ENCODE data around the gene SCNN1B.
"Not testable (repeated sequence)": the region's sequence is repeated elsewhere in the genome, so short reads cannot be mapped to it uniquely, and the experiment has no call there.

The SCNN1B gene

DNA sequence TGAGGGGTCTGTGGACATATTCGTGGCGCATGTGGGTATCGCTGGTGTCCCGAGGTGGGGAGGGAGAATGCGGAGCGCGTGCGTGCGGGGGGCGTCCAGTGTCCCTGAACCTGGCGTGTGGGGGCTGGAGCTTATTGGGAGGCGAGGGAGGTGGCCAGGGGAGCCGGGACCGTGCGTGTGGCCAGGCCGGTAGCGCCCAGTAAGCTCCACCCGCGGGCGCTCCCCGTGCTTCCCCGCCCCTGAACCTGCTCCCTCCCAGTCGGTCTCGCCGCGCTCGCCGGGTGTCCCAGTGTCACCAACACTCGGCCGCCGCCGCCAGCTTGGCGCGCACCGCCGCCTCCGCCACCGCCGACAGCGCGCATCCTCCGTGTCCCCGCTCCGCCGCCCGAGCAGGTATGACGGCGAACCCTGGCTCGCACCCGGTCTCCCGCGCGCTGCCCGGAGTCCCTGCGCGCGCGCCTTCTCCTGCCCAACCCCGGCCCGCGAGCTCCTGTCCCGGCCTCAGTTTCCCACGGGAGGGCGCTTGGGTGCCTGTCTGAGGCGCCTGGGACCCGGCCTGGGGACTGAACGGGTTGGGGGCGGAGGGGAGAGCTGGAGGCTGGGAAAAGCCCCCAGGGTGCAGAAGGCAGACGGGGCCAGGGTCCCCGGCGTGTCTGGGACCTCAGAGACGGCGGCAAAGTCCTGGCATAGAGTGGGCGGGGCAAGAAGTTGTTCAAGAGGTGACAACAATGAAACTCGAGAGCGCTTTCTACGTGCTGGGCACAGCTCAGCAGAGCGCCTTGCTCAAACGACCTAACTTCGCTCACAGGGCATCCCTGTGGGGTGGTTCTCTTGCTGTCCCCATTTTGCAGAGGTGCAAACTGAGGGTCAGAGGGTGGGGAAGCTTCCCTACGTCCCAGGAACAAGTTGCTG lies at the start of gene SCNN1B:
SCNN1B (plus strand) TSS at position 258 of the 912 bp plus-strand sequence. CDS start 46,298 bp downstream, outside the sequence.
- DNase-seq = peak in 1 of 2 experiments; percentile 20

DNA sequence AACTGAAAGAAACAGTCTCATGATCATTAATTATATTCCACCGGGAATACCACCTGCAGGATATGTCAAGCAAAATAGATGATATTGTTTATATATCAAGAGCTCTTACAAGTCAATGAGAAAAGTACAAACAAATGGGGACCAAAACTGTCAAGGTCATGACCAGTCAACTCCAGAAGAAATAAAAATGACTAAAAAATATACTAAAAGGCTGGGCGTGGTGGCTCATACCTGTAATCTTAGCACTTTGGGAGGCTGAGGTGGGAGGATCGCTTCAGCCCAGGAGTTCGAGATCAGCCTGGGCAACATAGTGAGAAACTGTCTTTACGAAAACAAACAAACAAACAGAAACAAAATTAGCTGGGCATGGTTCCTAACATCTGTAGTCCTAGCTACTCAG lies 49.8 kb upstream of the SCNN1B start:
- no peak for DNase-seq

DNA sequence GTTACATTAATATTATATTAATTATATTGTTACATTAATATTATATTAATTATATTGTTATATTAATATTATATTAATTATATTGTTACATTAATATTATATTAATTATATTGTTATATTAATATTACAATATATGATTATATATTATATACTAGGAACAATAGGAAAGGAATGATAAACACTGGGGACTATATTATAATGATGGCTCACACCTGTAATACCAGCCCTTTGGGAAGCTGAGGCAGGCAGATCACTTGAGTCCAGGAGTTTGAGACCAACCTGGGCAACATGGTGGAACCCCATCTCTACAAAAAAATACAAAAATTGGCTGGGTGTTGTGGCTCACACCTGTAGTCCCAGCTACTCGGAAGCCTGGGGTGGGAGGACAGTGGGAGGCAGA lies 48.5 kb upstream of the SCNN1B start:
- DNase-seq = not testable (repeated sequence)

DNA sequence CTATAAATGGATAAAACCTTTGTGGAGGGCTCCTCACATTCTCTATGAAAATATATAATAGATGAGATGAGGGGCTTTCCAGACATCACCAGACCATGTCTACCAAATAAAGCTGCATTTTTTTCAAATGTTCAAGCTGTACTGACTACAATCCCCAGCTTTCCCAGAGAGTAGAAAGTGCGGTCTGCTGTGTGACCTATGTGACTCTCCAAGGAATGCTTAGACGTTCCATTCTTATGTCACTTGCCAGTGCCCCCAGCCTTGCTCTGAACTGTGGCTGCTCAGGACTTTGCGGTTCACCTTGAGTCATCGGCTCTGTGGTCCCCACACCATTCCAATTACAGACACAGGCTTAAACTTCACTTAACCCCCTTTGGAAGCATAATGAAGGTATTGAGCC lies 47.8 kb upstream of the SCNN1B start:
- DNase-seq = no peak

GRCh38 chr16:23255000-23255399 lies 47.1 kb upstream of the SCNN1B start:
- no peak for DNase-seq

- no peak for DNase-seq
Measured at GRCh38 chr16:23256440-23256839, 45.7 kb upstream of the SCNN1B start.

DNA sequence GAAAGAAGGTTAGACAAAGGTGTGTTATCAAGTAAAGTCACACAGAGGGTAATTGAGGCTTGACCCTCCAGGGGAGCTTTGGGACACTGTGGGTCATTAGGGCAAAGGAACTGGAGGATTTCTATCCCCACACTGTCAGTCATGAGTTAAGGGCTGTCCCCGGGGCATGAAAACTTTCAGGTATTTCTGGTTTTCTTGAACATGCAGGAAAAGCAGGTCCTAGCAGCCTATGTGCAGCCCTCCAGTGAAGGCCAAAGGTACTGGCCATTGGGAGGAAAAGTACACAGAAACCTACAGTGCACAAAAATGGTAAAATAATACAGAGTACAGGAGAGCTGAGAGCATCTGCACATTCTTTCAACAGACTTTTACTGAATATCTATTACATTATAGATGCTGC lies 44.4 kb upstream of the SCNN1B start:
- no peak for DNase-seq

GRCh38 chr16:23258919-23259237 lies 43.2 kb upstream of the SCNN1B start:
- no peak for DNase-seq

DNA sequence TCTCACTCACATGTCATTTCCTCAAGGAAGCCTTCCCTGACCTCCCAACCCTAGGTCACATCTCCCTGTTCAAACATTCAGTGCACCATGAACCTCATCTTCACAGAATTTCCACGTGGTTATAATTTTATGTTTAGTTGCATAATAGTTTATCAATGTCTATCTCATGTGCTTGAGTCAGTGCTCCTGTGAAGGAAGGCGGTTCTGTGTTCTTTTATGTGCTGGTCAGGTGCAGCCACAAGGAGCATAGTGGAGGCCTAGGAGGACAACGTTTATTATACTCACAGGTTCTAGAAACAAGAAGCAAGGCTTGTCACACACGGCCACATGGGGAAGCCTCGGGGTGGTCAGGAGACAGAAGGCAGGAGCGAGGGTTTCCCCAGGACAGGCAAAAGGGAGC lies 34.5 kb upstream of the SCNN1B start:
- no peak for DNase-seq

GRCh38 chr16:23268561-23268960 lies 33.5 kb upstream of the SCNN1B start:
- DNase-seq = no peak

DNA sequence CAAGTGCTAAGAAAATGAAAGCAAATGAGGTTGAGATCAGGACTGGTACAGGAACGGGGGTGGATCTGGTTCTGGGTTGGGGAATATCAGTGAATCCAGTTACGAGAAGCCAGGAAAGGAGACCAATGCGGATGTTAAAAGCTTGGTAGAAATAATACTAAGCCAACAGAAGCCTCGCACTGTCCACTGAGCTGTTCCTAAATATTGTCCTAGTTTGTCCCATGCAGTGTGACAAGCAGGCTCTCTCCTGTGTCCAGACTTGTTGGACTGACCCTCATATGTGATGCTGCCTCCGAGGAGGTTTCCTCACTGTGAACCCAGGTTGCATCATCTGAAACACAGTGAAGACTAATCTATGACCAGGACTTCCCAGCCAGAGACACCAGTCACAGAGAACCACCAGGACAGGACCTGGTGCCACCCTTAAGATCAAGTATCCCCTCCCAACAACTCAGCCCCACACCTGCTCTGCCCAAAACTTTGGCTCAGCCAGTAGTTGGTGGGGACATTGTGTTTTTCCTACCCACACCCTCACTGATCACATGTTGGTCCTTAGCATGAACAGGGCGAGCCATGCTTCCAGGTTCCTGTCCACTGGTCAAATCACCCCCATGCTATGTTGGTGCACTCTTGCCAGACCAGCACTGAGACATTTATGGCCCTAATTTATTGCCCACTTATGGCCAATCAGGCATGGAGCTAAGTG lies 32.7 kb upstream of the SCNN1B start:
- no peak for DNase-seq

DNA sequence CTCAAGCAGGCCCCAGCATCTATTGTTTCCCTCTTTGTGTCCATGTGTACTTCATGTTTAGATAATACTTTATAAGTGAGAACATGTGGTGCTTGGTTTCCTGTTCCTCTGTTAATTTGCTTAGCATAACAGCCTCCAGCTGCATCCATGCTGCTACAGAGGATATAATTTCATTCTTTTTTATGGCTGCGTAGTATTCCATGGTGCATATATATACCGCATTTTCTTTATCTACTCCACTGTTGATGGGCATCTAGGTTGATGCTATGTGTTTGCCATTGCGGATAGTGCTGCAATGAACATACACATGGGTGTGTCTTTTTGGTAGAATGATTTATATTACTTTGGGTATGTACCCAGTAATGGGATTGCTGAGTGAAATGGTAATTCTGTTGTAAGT lies 31.4 kb upstream of the SCNN1B start:
- DNase-seq = no peak

GRCh38 chr16:23274968-23275367 lies 27.1 kb upstream of the SCNN1B start:
- no peak for DNase-seq

DNA sequence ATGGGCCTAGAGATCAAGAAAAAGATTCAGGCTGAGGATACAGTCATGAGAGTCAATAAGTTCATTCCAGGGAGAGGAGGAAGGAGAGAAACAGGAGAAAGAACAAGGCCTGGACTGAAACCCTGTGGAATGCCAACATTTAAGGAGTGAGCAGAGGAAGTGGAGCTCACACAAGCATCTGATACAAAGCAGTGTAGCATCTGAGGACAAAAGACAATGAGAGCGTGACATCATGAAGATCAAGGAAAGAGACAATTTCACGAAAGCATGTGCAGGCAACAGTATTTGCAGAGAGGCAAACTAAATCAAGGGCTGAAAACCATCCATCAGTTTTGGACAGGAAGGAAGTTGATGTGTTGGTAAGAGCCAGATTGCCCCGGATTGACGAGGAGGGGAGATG lies 25.3 kb upstream of the SCNN1B start:
- no peak for DNase-seq

GRCh38 chr16:23278031-23278430 lies 24.1 kb upstream of the SCNN1B start:
- DNase-seq = no peak

DNA sequence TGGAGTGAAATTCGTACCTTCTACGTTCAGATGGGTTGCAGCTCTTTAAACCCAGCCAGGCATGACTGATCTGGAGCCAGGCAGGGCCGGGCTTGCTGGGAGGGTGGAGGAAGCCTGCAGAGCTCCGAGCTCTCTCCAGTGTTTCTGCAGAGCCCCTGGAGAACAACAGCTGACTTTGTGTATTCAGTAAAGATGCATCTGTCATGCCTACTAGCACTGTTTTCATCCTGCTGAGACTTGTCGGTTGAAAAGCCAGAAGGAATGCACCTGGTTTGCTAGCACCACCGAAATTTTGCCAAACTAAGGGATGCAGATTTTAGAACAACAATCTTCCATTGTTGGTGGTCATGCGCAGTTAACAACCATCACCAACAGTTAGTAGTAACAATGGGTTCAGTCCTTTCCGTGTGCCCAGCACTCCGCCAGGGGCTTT lies 22.4 kb upstream of the SCNN1B start:
- no peak for DNase-seq

DNA sequence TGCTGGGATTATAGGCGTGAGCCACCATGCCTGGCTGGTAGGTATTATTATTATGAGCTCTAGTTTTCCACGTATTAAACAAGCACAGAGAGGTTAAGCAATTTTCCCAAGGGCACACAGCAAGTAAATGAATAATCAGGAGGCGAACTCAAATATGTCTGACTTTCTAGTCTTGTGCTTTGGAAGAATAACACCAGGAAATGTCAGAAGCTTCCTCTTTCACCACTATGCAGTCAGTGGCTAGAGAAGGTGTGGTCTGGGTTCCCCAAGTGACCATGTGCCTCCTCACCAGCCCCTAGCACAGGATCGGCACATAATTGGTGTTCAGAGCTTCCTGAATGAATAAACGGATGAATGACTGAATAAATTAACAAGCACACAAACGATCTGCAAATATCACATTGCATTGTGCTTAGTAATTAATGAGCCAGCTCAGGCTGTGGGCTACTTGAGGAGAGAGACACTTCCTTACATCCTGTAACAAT lies 21.6 kb upstream of the SCNN1B start:
- DNase-seq = no peak

DNA sequence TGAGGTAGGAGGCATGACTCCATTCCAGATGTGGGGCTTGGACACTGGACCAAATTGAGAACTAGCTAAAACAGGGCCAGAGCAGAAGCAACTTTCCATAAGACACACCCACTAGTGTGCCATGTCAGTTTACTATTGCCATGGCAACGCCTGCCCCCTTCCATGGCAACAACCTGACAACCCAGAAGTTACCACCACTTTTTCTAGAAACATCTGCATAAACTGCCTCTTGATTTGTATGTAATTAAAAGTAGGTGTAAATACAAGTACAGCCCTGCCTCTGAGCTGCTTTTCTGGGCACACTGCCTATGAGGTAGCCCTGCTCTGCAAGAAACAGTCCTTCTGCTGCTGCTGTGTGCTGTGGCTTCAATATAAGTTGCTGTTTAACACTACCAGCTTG lies 19.5 kb upstream of the SCNN1B start:
- DNase-seq = no peak

- DNase-seq = no peak
Measured at GRCh38 chr16:23283571-23283970, 18.5 kb upstream of the SCNN1B start.

GRCh38 chr16:23284584-23284983 lies 17.5 kb upstream of the SCNN1B start:
- DNase-seq = no peak

- no peak for DNase-seq
Measured at GRCh38 chr16:23286131-23286532, 16.0 kb upstream of the SCNN1B start.

GRCh38 chr16:23288209-23288608 lies 13.9 kb upstream of the SCNN1B start:
- no peak for DNase-seq

DNA sequence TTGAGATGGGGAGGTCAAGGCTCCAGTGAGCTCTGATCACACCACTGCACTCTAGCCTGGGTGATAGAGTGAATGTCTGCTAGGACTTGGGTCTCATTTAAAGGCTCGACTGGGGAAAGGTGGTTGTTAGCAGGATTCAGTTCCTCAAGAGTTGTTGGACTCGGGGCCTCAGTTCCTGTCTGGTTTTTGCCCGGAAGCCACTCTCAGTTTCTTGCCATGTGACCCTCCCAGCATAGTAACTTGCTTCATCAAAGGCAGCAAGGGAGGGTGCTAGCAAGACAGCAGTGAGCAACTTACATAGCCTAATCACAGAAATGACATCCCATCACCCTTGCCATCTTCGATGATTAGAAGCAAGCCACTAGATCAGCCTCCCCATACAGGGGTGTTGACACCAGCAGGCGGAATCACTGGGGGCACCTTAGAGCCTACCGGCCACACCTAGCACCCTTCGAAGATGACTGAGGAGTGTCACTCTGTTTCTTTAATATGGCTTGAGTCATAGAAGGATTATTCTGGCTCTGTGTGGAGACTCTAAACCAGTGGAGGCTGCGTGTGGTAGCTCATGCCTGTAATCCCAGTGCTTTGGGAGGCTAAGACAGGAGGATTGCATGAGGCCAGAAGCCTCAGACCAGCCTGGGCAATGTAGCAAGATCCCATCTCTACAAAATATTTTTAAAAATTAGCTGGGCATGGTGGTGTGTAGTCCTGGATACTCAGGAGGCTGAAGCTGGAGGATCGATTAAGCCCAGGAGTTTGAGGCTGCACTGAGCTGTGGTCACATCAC lies 13.2 kb upstream of the SCNN1B start:
- DNase-seq = no peak
